H1 (cell line): ENCODE data around the gene FGF5. TPM values are rescaled to one million over a fixed set of nuclear protein-coding genes. Genes with fewer than 3 reads are reported as not detected.
A peak's percentile ranks its signal among the peaks of the same experiment; 100 is the strongest.

Source experiments
- CTCF ChIA-PET: fragments of 300-600 bp; sonication (Branson Sonifier 250); formaldehyde crosslinking; loops from one replicate; lab custom pipeline; 2021; ENCODE audit not compliant: partially characterized antibody; lab: Charles Lee
- POLR2A ChIA-PET: fragments of 300-600 bp; sonication (Branson Sonifier 250); formaldehyde crosslinking; loops from one replicate; lab custom pipeline; 2021; ENCODE audit warnings: inconsistent platforms; ENCODE audit not compliant: partially characterized antibody; lab: Charles Lee
- DNase-seq, 2 experiments: peaks; one replicate each; pipeline versions ENCODE4 v3.0.0 to v3.0.0-alpha.2; 2010 to 2022; ENCODE audit warnings: low spot score in 2 of 2, low read depth in 1 of 2, mixed read lengths in 1 of 2
- FAIRE-seq: peaks from 2 replicates; lab custom pipeline; 2011; peaks lifted over from hg19 to GRCh38; lab: Jason Lieb, UNC
- H2AFZ ChIP-seq: 2 replicates; pipeline ENCODE4 v1.8.1; 2012; ENCODE audit warnings: low read length, inconsistent platforms
- H2AK5ac ChIP-seq: 2 replicates; pipeline ENCODE4 v1.6.1; 2013; ENCODE audit warnings: low read depth, low read length
- H2BK120ac ChIP-seq: replicated peaks from 2 replicates; pipeline ENCODE3; 2013; ENCODE audit warnings: low read depth, low read length, inconsistent platforms
- H2BK12ac ChIP-seq: 2 replicates; pipeline ENCODE4 v1.6.1; 2013; ENCODE audit warnings: low read depth, low read length
- H2BK15ac ChIP-seq: 2 replicates; pipeline ENCODE4 v1.6.1; 2013; ENCODE audit warnings: low read length
- H2BK20ac ChIP-seq: 2 replicates; pipeline ENCODE4 v1.6.1; 2013; ENCODE audit warnings: low read length
- H2BK5ac ChIP-seq: 2 replicates; pipeline ENCODE4 v1.6.1; 2013; ENCODE audit warnings: low read depth, low read length
- H3K14ac ChIP-seq: 2 replicates; pipeline ENCODE4 v1.6.1; 2013; ENCODE audit warnings: inconsistent platforms; ENCODE audit not compliant: insufficient read length
- H3K18ac ChIP-seq: 2 replicates; pipeline ENCODE4 v1.6.1; 2013; ENCODE audit warnings: low read length; ENCODE audit errors: extremely low read depth
- H3K23ac ChIP-seq: 2 replicates; pipeline ENCODE4 v1.6.1; 2013; ENCODE audit warnings: inconsistent platforms; ENCODE audit not compliant: insufficient read length
- H3K23me2 ChIP-seq: 2 replicates; pipeline ENCODE4 v1.6.1; 2013; ENCODE audit warnings: low read depth, low read length
- H3K27ac ChIP-seq: 2 replicates; pipeline ENCODE4 v1.6.1; 2011; ENCODE audit warnings: low read depth, low read length, inconsistent platforms
- H3K27me3 ChIP-seq, 4 experiments: replicated peaks in 1 of 4; 1 replicate in 1 of 4; 2 replicates in 3 of 4; pipeline versions ENCODE4 v1.6.1 to v1.8.1; 2011 to 2013; ENCODE audit warnings: low read length in 3 of 4, mild to moderate bottlenecking in 3 of 4, inconsistent platforms in 2 of 4, mixed read lengths in 2 of 4, moderate library complexity in 1 of 4; ENCODE audit not compliant: control insufficient read depth in 3 of 4, insufficient read depth in 3 of 4; ENCODE audit errors: extremely low read depth in 1 of 4
- H3K36me3 ChIP-seq, 4 experiments: 2 replicates each; pipeline versions ENCODE4 v1.6.1 to v1.8.1; 2011 to 2013; ENCODE audit warnings: mild to moderate bottlenecking in 4 of 4, low read length in 3 of 4, moderate library complexity in 2 of 4, control low read depth in 1 of 4, inconsistent platforms in 1 of 4; ENCODE audit not compliant: insufficient read depth in 4 of 4, control insufficient read depth in 2 of 4
- H3K4ac ChIP-seq: replicated peaks from 2 replicates; pipeline ENCODE3; 2013; ENCODE audit warnings: low read length, low read depth, mixed read lengths, inconsistent platforms; ENCODE audit not compliant: insufficient read length
- H3K4me1 ChIP-seq, 4 experiments: replicated peaks in 1 of 4; 1 replicate in 1 of 4; 2 replicates in 3 of 4; pipeline versions ENCODE4 v1.6.1 to v1.8.1; 2011 to 2013; ENCODE audit warnings: low read length in 3 of 4, inconsistent platforms in 2 of 4, mixed read lengths in 1 of 4; ENCODE audit not compliant: insufficient read depth in 4 of 4, control insufficient read depth in 3 of 4
- H3K4me2 ChIP-seq, 2 experiments: 2 replicates each; pipeline versions ENCODE4 v1.6.1 to v1.8.1; 2011 to 2013; ENCODE audit warnings: low read depth in 2 of 2, low read length in 2 of 2, control low read depth in 1 of 2, inconsistent platforms in 1 of 2, mild to moderate bottlenecking in 1 of 2; ENCODE audit not compliant: insufficient read depth in 1 of 2
- H3K4me3 ChIP-seq, 4 experiments: fragments of 200-600, 300-600 bp in 1 of 4; sonication (generic), shearing (Covaris generic), sonication (Bioruptor Twin) in 1 of 4; 2 replicates each; pipeline versions ENCODE4 v1.5.1 to v1.8.1; 2011 to 2016; ENCODE audit warnings: low read length in 4 of 4, low read depth in 3 of 4, control low read depth in 2 of 4, inconsistent platforms in 2 of 4, mild to moderate bottlenecking in 2 of 4, mixed read lengths in 1 of 4, moderate library complexity in 1 of 4; ENCODE audit not compliant: insufficient read depth in 2 of 4; ENCODE audit errors: extremely low read depth in 1 of 4
- H3K56ac ChIP-seq: replicated peaks from 2 replicates; pipeline ENCODE3; 2013; ENCODE audit warnings: low read depth, mild to moderate bottlenecking, mixed read lengths, low read length, inconsistent platforms; ENCODE audit not compliant: insufficient read length
- H3K79me1 ChIP-seq: 2 replicates; pipeline ENCODE4 v1.6.1; 2013; ENCODE audit warnings: low read depth, low read length, control low read depth
- H3K79me2 ChIP-seq, 2 experiments: 2 replicates each; pipeline versions ENCODE4 v1.6.1 to v1.8.1; 2012 to 2013; ENCODE audit warnings: low read length in 2 of 2, mild to moderate bottlenecking in 2 of 2, inconsistent platforms in 1 of 2; ENCODE audit not compliant: insufficient read depth in 2 of 2, control insufficient read depth in 1 of 2
- H3K9ac ChIP-seq, 4 experiments: replicated peaks in 1 of 4; 1 replicate in 1 of 4; 2 replicates in 3 of 4; pipeline versions ENCODE4 v1.6.1 to v1.8.1; 2011 to 2013; ENCODE audit warnings: low read depth in 3 of 4, low read length in 3 of 4, control low read depth in 2 of 4, mild to moderate bottlenecking in 2 of 4, moderate library complexity in 2 of 4, inconsistent platforms in 1 of 4; ENCODE audit errors: extremely low read depth in 1 of 4
- H3K9me3 ChIP-seq, 2 experiments: 2 replicates each; pipeline versions ENCODE4 v1.6.1 to v1.8.1; 2012 to 2013; ENCODE audit warnings: mild to moderate bottlenecking in 2 of 2, moderate library complexity in 2 of 2, control low read depth in 1 of 2, inconsistent platforms in 1 of 2, low read depth in 1 of 2, low read length in 1 of 2, mixed read lengths in 1 of 2; ENCODE audit not compliant: insufficient read depth in 2 of 2
- H4K20me1 ChIP-seq, 2 experiments: replicated peaks in 1 of 2; 2 replicates each; pipeline versions ENCODE3 to v1.8.1; 2011 to 2013; ENCODE audit warnings: inconsistent platforms in 2 of 2, low read length in 2 of 2, mild to moderate bottlenecking in 1 of 2; ENCODE audit not compliant: insufficient read depth in 2 of 2, control insufficient read depth in 1 of 2
- H4K5ac ChIP-seq: 2 replicates; pipeline ENCODE4 v1.6.1; 2013; ENCODE audit warnings: low read length, low read depth, mixed read lengths, inconsistent platforms; ENCODE audit not compliant: insufficient read length
- H4K8ac ChIP-seq: 2 replicates; pipeline ENCODE4 v1.8.0; 2013; ENCODE audit warnings: mild to moderate bottlenecking, moderate library complexity, low read length, inconsistent platforms; ENCODE audit not compliant: insufficient read depth; ENCODE audit errors: extremely low read depth
- H4K91ac ChIP-seq: replicated peaks from 2 replicates; pipeline ENCODE3; 2013; ENCODE audit warnings: low read length, mixed read lengths, inconsistent platforms; ENCODE audit not compliant: insufficient read length
- EZH2 ChIP-seq: fragments of 200-600 bp; sonication (generic); IDR thresholded peaks from 2 replicates; pipeline ENCODE4 v1.7.1; 2012; ENCODE audit warnings: low read depth, mild to moderate bottlenecking, moderate library complexity, low read length, inconsistent platforms; ENCODE audit not compliant: severe bottlenecking
- KDM4A ChIP-seq: IDR thresholded peaks from one replicate; pipeline ENCODE4 v1.7.1; 2012; ENCODE audit warnings: low read depth, mild to moderate bottlenecking, moderate library complexity, low read length, inconsistent platforms; ENCODE audit not compliant: severe bottlenecking
- NRF1 ChIP-seq: IDR thresholded peaks from 2 replicates; pipeline ENCODE4 v1.6.1; 2011; ENCODE audit warnings: mild to moderate bottlenecking, low read depth, low read length, improper control_type of control experiment
- SUZ12 ChIP-seq: fragments of 200-600 bp; sonication (generic); IDR thresholded peaks from 2 replicates; pipeline ENCODE4 v1.6.1; 2012; ENCODE audit warnings: mild to moderate bottlenecking, inconsistent platforms, low read length, moderate library complexity, mixed read lengths
- WGBS, 2 experiments: shearing (Covaris generic) in 1 of 2; methylation state at CpG; one replicate each; pipeline versions ENCODE4 v1.1.6 to v1.1.7; 2013 to 2015; ENCODE audit warnings: low lambda C conversion rate in 2 of 2, mixed read lengths in 2 of 2, inconsistent platforms in 1 of 2, low coverage in 1 of 2, missing lambda C conversion rate in 1 of 2; ENCODE audit not compliant: insufficient replicate concordance in 2 of 2, insufficient coverage in 1 of 2, insufficient read length in 1 of 2; ENCODE audit errors: extremely low coverage in 1 of 2, missing lambda C conversion rate in 1 of 2; 5-methylcytosine and 5-hydroxymethylcytosine counted together
- polyA plus RNA-seq, 7 experiments: library from polyadenylated mRNA; depleted of rRNA in 3 of 7; stranded (reverse) in 5 of 7; unstranded in 2 of 7; fragments of >200 nt in 5 of 7; fragments of 200-250 nt in 2 of 7; gene quantifications; 1 replicate in 5 of 7; 2 replicates in 1 of 7; 4 replicates in 1 of 7; pipeline versions ENCODE4 v1.2.1 to v1.2.3, GENCODE V29; 2011 to 2013; ENCODE audit warnings: missing spikeins in 2 of 7, mixed read lengths in 2 of 7
- total RNA-seq: library from RNA; stranded (reverse); fragmentation: NEBNext Ultra II Directional; extraction: Animal tissue kit (Norgen Biotek cat#: 25700); gene quantifications from 2 replicates; pipeline ENCODE4 v1.2.1, GENCODE V29; 2021

FGF5 gene
- total and polyA plus RNA-seq, 2 of the 8 experiments (the other 6 are each of a cell fraction or from before 2014, with no cell fraction given): not detected

DNA sequence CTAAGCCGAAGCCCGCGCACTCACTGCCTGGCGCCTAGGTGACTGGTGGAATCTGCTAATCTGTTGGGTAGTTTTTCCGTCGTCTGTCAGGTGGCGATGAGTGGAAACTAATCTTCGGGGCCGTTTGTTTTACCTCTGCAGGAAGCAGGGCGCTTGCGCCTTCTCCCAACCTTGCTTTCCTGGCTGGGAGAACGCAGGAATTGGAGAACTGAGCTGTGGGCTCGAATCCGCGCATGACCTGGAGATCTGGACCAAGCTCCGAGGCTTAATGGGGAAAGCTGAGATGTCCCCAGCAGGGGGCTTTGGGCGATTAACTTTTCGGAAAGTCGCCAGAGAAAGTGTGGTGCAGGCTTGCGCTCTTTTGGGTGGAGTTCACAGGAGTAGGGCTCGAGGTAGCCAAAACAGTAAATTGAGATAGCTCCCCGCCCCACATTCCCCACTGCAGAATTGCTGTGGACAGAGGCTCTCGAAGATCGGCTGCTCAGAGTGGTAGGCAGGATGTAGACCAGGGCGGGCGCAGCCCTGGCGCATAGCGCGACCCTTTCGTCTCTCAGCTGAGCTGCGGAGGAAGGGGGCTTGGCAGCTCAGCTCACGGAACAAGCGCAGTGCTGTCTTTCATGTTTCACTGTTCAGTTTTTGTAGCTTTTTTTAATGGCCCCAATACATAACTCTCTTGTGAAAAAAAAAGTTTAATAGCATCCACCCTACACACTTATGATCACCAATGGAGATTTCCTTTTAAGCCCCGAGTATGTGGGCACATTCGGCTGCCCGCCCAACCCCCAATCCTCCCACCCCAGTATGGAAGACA, 2.7 kb upstream of the FGF5 start:
- Histone ChIP-seq H2AFZ (no peak overlapping the region), H3K18ac (0 out of 2 replicates have a peak overlapping the region, but pooled peaks have one; percentile 6), H3K4me3 (peak overlapping the region; percentile 17 to 52 (median 32); a peak in 7 of 8 replicates), H3K36me3 (no peaks in the 10 kb centered on the region; a peak in 1 of 8 replicates), H3K9me3 (no peaks in the 10 kb centered on the region), H2BK120ac (no peak overlapping the region), H2BK15ac (no peak overlapping the region), H3K4me1 (peaks cover 4 to 28% (median 19%) of the 10 kb centered on the region in 4 experiments), H3K23me2 (peaks cover 9% of the 10 kb centered on the region; the same call in 1 of the 2 replicates), H2BK12ac (no peak overlapping the region), H3K79me1 (no peaks in the 10 kb centered on the region), H4K20me1 (peaks cover 14 to 26% of the 10 kb centered on the region in 2 experiments), H2AK5ac (no peak overlapping the region), H3K4me2 (peak overlapping the region; percentile 65 to 72), H3K14ac (no peak overlapping the region), H3K56ac (no peak overlapping the region), H2BK20ac (0 out of 2 replicates have a peak overlapping the region, but pooled peaks have one; percentile 48), H3K9ac (no peak overlapping the region), H3K4ac (peak overlapping the region; percentile 28), H4K8ac (no peak overlapping the region), H2BK5ac (no peak overlapping the region), H3K23ac (no peak overlapping the region), H3K27me3 (peaks cover 70 to 80% (median 75%) of the 10 kb centered on the region in 4 experiments), H3K27ac (no peak overlapping the region), H4K91ac (no peak overlapping the region), H4K5ac (no peak overlapping the region), H3K79me2 (no peaks in the 10 kb centered on the region)
- CTCF ChIA-PET: interaction anchor here (0.6 to 4.0 kb wide), 11 partner anchors 9 to 80 kb away, joined by 3 to 37 read pairs (median 5); partner anchors contain the start of genes CFAP299 and PRDM8
- FAIRE-seq (no peak), DNase-seq (peak in 1 of 2 experiments; percentile 66)
- 7% methylated on average over 36 of the region's 36 CpGs; no CpG with 5 or more reads in 1 of the 2 experiments for WGBS, 2 experiments
- TF ChIP-seq SUZ12 (peak; percentile 94), NRF1 (no peak), KDM4A (peak; percentile 52), EZH2 (peak; percentile 93)
- POLR2A ChIA-PET: no interaction called here
